ENCODE measurements around the gene KCTD19. TPM values are rescaled to one million over a fixed set of nuclear protein-coding genes. Genes with fewer than 3 reads are reported as not detected.
"Not testable (repeated sequence)": the region's sequence is repeated elsewhere in the genome, so short reads cannot be mapped to it uniquely, and the experiment has no call there.

The KCTD19 gene
- 1 to 10 TPM; 3.0 to 3.9 TPM for total RNA-seq

GRCh38 chr16:67326472-67327309 is at the start of gene KCTD19, which contains the start of gene LRRC36:
Gene KCTD19 (minus strand): TSS chr16:67326741. CDS start chr16:67326707, 34 bp downstream.
Gene LRRC36 (plus strand): TSS chr16:67326815. CDS start chr16:67326863, 48 bp downstream.
- ATAC-seq = peak; percentile 91
- no peaks in the 10 kb centered on the region for H3K36me3 Mint-ChIP-seq (ENCODE audit: low read depth)
- ChIA-PET POLR2A (interaction anchor here (1.1 kb wide), 2 partner anchors 11 to 14 kb away, joined by 3 to 4 read pairs; no protein-coding TSS in a partner anchor), CTCF (interaction anchor here (0.6 to 3.0 kb wide), 26 partner anchors 9 to 318 kb away, joined by 3 to 13 read pairs (median 4); partner anchors contain the start of genes CARMIL2, TMEM208 and TPPP3)
- peaks cover 16% of the 10 kb centered on the region for H3K4me1 Mint-ChIP-seq (ENCODE audit: low read depth)
- TF ChIP-seq CTCF (IDR thresholded peaks at IDR 0.05) = peak; percentile 55
- peak within 1 kb of the TSS; percentile 91 for H3K4me3 Mint-ChIP-seq
- H3K9me3 Mint-ChIP-seq = no peaks in the 10 kb centered on the region
- intact Hi-C loops (cut with micrococcal nuclease) = loop anchor here (5.0 kb wide), 1 partner anchor 49 kb away; the partner anchor contains the start of gene PLEKHG4
- H3K27ac Mint-ChIP-seq = peak within 1 kb of the TSS; percentile 88
- peaks cover 21% of the 10 kb centered on the region for H3K27me3 Mint-ChIP-seq
- DNase-seq = peak; percentile 87

GRCh38 chr16:67376012-67376411 is 49.5 kb upstream of the KCTD19 start:
- H3K4me1 Mint-ChIP-seq (ENCODE audit: low read depth); POLR2A ChIA-PET; DNase-seq; H3K4me3 Mint-ChIP-seq; intact Hi-C loops (cut with micrococcal nuclease); ATAC-seq; H3K27ac Mint-ChIP-seq; H3K27me3 Mint-ChIP-seq; H3K36me3 Mint-ChIP-seq (ENCODE audit: low read depth); H3K9me3 Mint-ChIP-seq: not testable (repeated sequence)
- CTCF ChIA-PET = interaction anchor here (1.4 kb wide), 1 partner anchor 49 kb away, joined by 4 read pairs; the partner anchor contains the start of genes KCTD19 and LRRC36

- POLR2A ChIA-PET = no interaction called here
- H3K4me1 Mint-ChIP-seq (ENCODE audit: low read depth) = no peaks in the 10 kb centered on the region
- CTCF ChIA-PET = interaction anchor here (1.1 to 2.0 kb wide), 5 partner anchors 9 to 185 kb away, joined by 3 to 6 read pairs (median 5); no protein-coding TSS in a partner anchor
- no peak overlapping the region for H3K27ac Mint-ChIP-seq
- no peaks in the 10 kb centered on the region for H3K9me3 Mint-ChIP-seq
- ATAC-seq (no peak), DNase-seq (no peak)
- H3K27me3 Mint-ChIP-seq = peaks cover 3% of the 10 kb centered on the region
- TF ChIP-seq CTCF (IDR thresholded peaks at IDR 0.05) = peak; percentile 48
- intact Hi-C loops (cut with micrococcal nuclease) = no loop called here
- H3K4me3 Mint-ChIP-seq = no peak overlapping the region
- H3K36me3 Mint-ChIP-seq (ENCODE audit: low read depth) = no peaks in the 10 kb centered on the region
Observed at GRCh38 chr16:67372664-67373063, 46.1 kb upstream of the KCTD19 start.

GRCh38 chr16:67370661-67371060 is 44.1 kb upstream of the KCTD19 start:
- Mint-ChIP-seq H3K9me3 (no peaks in the 10 kb centered on the region), H3K27me3 (peaks cover 1% of the 10 kb centered on the region), H3K4me1 (ENCODE audit: low read depth) (no peaks in the 10 kb centered on the region), H3K36me3 (ENCODE audit: low read depth) (no peaks in the 10 kb centered on the region), H3K27ac (no peak overlapping the region), H3K4me3 (no peak overlapping the region)
- DNase-seq = no peak
- intact Hi-C loops (cut with micrococcal nuclease) = no loop called here
- no peak for ATAC-seq
- POLR2A ChIA-PET = interaction anchor here (0.7 kb wide), 1 partner anchor 46 kb away, joined by 3 read pairs; no protein-coding TSS in a partner anchor
- CTCF ChIA-PET = no interaction called here
- no peak for TF ChIP-seq CTCF (IDR thresholded peaks at IDR 0.05)

- Mint-ChIP-seq H3K9me3 (no peaks in the 10 kb centered on the region), H3K27ac (no peak overlapping the region), H3K4me3 (no peak overlapping the region), H3K36me3 (ENCODE audit: low read depth) (no peaks in the 10 kb centered on the region), H3K4me1 (ENCODE audit: low read depth) (peaks cover 5% of the 10 kb centered on the region), H3K27me3 (peaks cover 4% of the 10 kb centered on the region)
- CTCF ChIA-PET = interaction anchor here (0.8 to 2.1 kb wide), 6 partner anchors 15 to 80 kb away, joined by 3 to 5 read pairs (median 4); no protein-coding TSS in a partner anchor
- ATAC-seq (no peak), DNase-seq (no peak)
- intact Hi-C loops (cut with micrococcal nuclease) = no loop called here
- POLR2A ChIA-PET = no interaction called here
- no peak for TF ChIP-seq CTCF (IDR thresholded peaks at IDR 0.05)
Observed at GRCh38 chr16:67364600-67365235, 38.2 kb upstream of the KCTD19 start.
